Measurements from ENCODE around the gene SIRPA. TPM values are rescaled to one million over a fixed set of nuclear protein-coding genes. Genes with fewer than 3 reads are reported as not detected.

SIRPA gene
- polyA plus RNA-seq, 1 donor (not counting 4 experiments of a cell fraction or from before 2014, with no cell fraction given) = 23.7 TPM

DNA sequence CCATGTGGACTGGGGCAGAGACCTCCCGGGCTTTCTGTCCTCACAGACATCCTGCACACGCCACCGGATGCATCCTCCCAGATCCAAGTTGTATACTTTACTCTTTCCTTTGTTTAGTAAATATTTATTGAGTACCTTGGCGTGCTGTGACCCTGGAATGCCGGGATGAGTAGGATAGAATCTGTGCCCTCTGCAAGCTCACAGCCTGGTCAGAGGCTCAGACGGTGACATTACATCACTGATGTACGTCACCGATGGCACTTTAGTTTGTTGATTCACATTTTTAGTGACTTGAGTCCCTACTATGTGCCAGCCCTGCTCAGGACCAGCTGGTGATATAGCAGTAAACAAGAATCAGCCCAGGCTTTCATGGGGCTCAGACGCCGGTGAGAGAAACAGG lies 32.9 kb downstream of the SIRPA start:
- Histone ChIP-seq H3K4me1 (ENCODE audit: control insufficient read depth, extremely low read depth, insufficient read depth, low read length) (peaks cover 2% of the 10 kb centered on the region), H3K9ac (ENCODE audit: control insufficient read depth, extremely low read depth, insufficient read depth, low read length) (no peak overlapping the region), H4K20me1 (ENCODE audit: control insufficient read depth, extremely low read depth, insufficient read depth, low read length) (no peaks in the 10 kb centered on the region), H2AFZ (ENCODE audit: control insufficient read depth, low read length) (no peak overlapping the region), H3K4me3 (ENCODE audit: control insufficient read depth in 2 of 3, extremely low read depth in 1 of 3, insufficient read depth in 2 of 3, low read depth in 1 of 3, low read length in 3 of 3) (no peak overlapping the region), H3K27me3 (ENCODE audit: control insufficient read depth, extremely low read depth, insufficient read depth, low read length) (no peaks in the 10 kb centered on the region), H3K27ac (ENCODE audit: control insufficient read depth, insufficient read depth, low read length) (no peak overlapping the region), H3K9me1 (ENCODE audit: control insufficient read depth, extremely low read depth, insufficient read depth, low read length) (no peaks in the 10 kb centered on the region), H3K36me3 (ENCODE audit: control insufficient read depth in 2 of 2, extremely low read depth in 1 of 2, insufficient read depth in 2 of 2, low read length in 2 of 2) (peaks cover 10 to 12% of the 10 kb centered on the region in 2 experiments), H3K79me2 (ENCODE audit: control insufficient read depth, insufficient read depth, low read length) (peaks cover 2% of the 10 kb centered on the region), H3K4me2 (ENCODE audit: control insufficient read depth, extremely low read depth, insufficient read depth, low read depth, low read length) (no peak overlapping the region), H3K9me3 (ENCODE audit: control insufficient read depth, low read depth, low read length) (no peaks in the 10 kb centered on the region)
- FAIRE-seq (no peak), DNase-seq (ENCODE audit: low read depth, low spot score) (no peak)
- dilution Hi-C loops (cut with MboI; ENCODE audit: extremely low pct_ligation_motif_present, low sequenced_read_pairs) = no loop called here
- TF ChIP-seq, protein P1, sequence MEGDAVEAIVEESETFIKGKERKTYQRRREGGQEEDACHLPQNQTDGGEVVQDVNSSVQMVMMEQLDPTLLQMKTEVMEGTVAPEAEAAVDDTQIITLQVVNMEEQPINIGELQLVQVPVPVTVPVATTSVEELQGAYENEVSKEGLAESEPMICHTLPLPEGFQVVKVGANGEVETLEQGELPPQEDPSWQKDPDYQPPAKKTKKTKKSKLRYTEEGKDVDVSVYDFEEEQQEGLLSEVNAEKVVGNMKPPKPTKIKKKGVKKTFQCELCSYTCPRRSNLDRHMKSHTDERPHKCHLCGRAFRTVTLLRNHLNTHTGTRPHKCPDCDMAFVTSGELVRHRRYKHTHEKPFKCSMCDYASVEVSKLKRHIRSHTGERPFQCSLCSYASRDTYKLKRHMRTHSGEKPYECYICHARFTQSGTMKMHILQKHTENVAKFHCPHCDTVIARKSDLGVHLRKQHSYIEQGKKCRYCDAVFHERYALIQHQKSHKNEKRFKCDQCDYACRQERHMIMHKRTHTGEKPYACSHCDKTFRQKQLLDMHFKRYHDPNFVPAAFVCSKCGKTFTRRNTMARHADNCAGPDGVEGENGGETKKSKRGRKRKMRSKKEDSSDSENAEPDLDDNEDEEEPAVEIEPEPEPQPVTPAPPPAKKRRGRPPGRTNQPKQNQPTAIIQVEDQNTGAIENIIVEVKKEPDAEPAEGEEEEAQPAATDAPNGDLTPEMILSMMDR (optimal IDR thresholded peaks at IDR 0.05 in 1 of 3, IDR thresholded peaks at IDR 0.05 in 1 of 3, conservative IDR thresholded peaks at IDR 0.05 in 1 of 3; ENCODE audit: extremely low read depth in 1 of 3, insufficient read depth in 2 of 3, low read length in 3 of 3) = no peak
- no peak for TF ChIP-seq EZH2 (IDR thresholded peaks at IDR 0.05; ENCODE audit: low read length)

DNA sequence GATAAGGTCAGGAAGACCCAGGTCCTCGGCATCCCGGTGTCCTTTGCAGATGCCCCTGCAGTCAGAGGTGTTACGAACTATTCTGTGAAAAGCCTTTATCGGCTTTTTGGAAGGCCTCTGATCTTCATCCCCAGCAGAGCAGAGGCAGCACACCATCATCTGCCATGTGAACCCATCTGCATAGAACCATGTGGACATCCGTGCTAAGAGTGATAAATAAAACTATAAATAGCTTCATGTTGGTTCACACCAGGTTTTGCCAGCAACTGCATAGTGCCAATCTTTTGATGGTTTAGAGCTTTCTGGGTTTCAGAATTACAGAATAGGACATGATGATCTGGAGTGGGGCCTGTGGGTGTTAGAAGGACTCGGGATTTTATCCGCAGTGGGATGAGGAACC lies 33.6 kb downstream of the SIRPA start:
- H3K36me3 ChIP-seq (ENCODE audit: control insufficient read depth in 2 of 2, extremely low read depth in 1 of 2, insufficient read depth in 2 of 2, low read length in 2 of 2) = peaks cover 8 to 12% of the 10 kb centered on the region in 2 experiments
- no peak overlapping the region for H3K4me3 ChIP-seq (ENCODE audit: control insufficient read depth in 2 of 3, extremely low read depth in 1 of 3, insufficient read depth in 2 of 3, low read depth in 1 of 3, low read length in 3 of 3)
- TF ChIP-seq EZH2 (IDR thresholded peaks at IDR 0.05; ENCODE audit: low read length) = no peak
- TF ChIP-seq, protein P1 (optimal IDR thresholded peaks at IDR 0.05 in 1 of 3, IDR thresholded peaks at IDR 0.05 in 1 of 3, conservative IDR thresholded peaks at IDR 0.05 in 1 of 3; ENCODE audit: extremely low read depth in 1 of 3, insufficient read depth in 2 of 3, low read length in 3 of 3) = no peak
- DNase-seq (ENCODE audit: low read depth, low spot score) (no peak), FAIRE-seq (no peak)
- peaks cover 8% of the 10 kb centered on the region for H3K4me1 ChIP-seq (ENCODE audit: control insufficient read depth, extremely low read depth, insufficient read depth, low read length)
- no peaks in the 10 kb centered on the region for H3K9me1 ChIP-seq (ENCODE audit: control insufficient read depth, extremely low read depth, insufficient read depth, low read length)
- no peaks in the 10 kb centered on the region for H3K27me3 ChIP-seq (ENCODE audit: control insufficient read depth, extremely low read depth, insufficient read depth, low read length)
- no peaks in the 10 kb centered on the region for H3K79me2 ChIP-seq (ENCODE audit: control insufficient read depth, insufficient read depth, low read length)
- no peak overlapping the region for H3K27ac ChIP-seq (ENCODE audit: control insufficient read depth, insufficient read depth, low read length)
- H3K9ac ChIP-seq (ENCODE audit: control insufficient read depth, extremely low read depth, insufficient read depth, low read length) = no peak overlapping the region
- no peak overlapping the region for H3K4me2 ChIP-seq (ENCODE audit: control insufficient read depth, extremely low read depth, insufficient read depth, low read depth, low read length)
- H2AFZ ChIP-seq (ENCODE audit: control insufficient read depth, low read length) = no peak overlapping the region
- H4K20me1 ChIP-seq (ENCODE audit: control insufficient read depth, extremely low read depth, insufficient read depth, low read length) = no peaks in the 10 kb centered on the region
- H3K9me3 ChIP-seq (ENCODE audit: control insufficient read depth, low read depth, low read length) = no peaks in the 10 kb centered on the region
- dilution Hi-C loops (cut with MboI; ENCODE audit: extremely low pct_ligation_motif_present, low sequenced_read_pairs) = no loop called here
